COLO829 (cell line): ENCODE measurements around the gene ATP12A.
"Not testable (repeated sequence)": the region's sequence is repeated elsewhere in the genome, so short reads cannot be mapped to it uniquely, and the experiment has no call there.

Source experiments
- DNase-seq: peaks from one replicate; pipeline ENCODE4 v3.0.0; 2012; ENCODE audit warnings: low spot score

ATP12A gene

GRCh38 chr13:24688950-24689349, 8.7 kb downstream of the ATP12A start:
- no peak for DNase-seq

GRCh38 chr13:24691381-24691780, 11.2 kb downstream of the ATP12A start:
- no peak for DNase-seq

GRCh38 chr13:24692561-24692960, 12.4 kb downstream of the ATP12A start:
- peak; percentile 15 for DNase-seq

- DNase-seq: peak; percentile 74
Observed at GRCh38 chr13:24693862-24694471, 13.8 kb downstream of the ATP12A start.

GRCh38 chr13:24694907-24695306, 14.7 kb downstream of the ATP12A start:
- no peak for DNase-seq

GRCh38 chr13:24698686-24699085, 18.5 kb downstream of the ATP12A start:
- no peak for DNase-seq

GRCh38 chr13:24699541-24699940, 19.3 kb downstream of the ATP12A start:
- no peak for DNase-seq

GRCh38 chr13:24700539-24700938, 20.3 kb downstream of the ATP12A start:
- no peak for DNase-seq

GRCh38 chr13:24706886-24707585, 26.8 kb downstream of the ATP12A start:
- DNase-seq: no peak

- DNase-seq: no peak
Observed at GRCh38 chr13:24709186-24709913, 29.1 kb downstream of the ATP12A start.

- DNase-seq: no peak
Observed at GRCh38 chr13:24713022-24713421, 32.8 kb downstream of the ATP12A start.

GRCh38 chr13:24716011-24716410, 35.8 kb downstream of the ATP12A start:
- no peak for DNase-seq

GRCh38 chr13:24716446-24716845, 36.2 kb downstream of the ATP12A start:
- no peak for DNase-seq

- DNase-seq: no peak
Observed at GRCh38 chr13:24717217-24717616, 37.0 kb downstream of the ATP12A start.

GRCh38 chr13:24718192-24718965, 38.2 kb downstream of the ATP12A start:
- no peak for DNase-seq

- DNase-seq: no peak
Observed at GRCh38 chr13:24719139-24719538, 38.9 kb downstream of the ATP12A start.

GRCh38 chr13:24723206-24723605, 43.0 kb downstream of the ATP12A start:
- DNase-seq: no peak

- DNase-seq: no peak
Observed at GRCh38 chr13:24724714-24725113, 44.5 kb downstream of the ATP12A start.

GRCh38 chr13:24725379-24725778, 45.2 kb downstream of the ATP12A start:
- no peak for DNase-seq

GRCh38 chr13:24727731-24728601, 47.8 kb downstream of the ATP12A start:
- DNase-seq: peak; percentile 89

- not testable (repeated sequence) for DNase-seq
Observed at GRCh38 chr13:24730873-24731567, 50.8 kb downstream of the ATP12A start.
